Measurements from ENCODE around the gene RAB20. TPM values are rescaled to one million over a fixed set of nuclear protein-coding genes. Genes with fewer than 3 reads are reported as not detected.

Gene RAB20
- polyA plus RNA-seq, 3 donors: 6.6 to 9.2 (median 9.1) TPM

- DNase-seq: no peak
These were observed 4.4 kb downstream of the RAB20 start for GRCh38 chr13:110557082-110557481.

- DNase-seq: no peak
These were observed 5.3 kb downstream of the RAB20 start for GRCh38 chr13:110556224-110556606.

GRCh38 chr13:110555601-110556223 is 5.8 kb downstream of the RAB20 start:
- DNase-seq: no peak

GRCh38 chr13:110554946-110555345 is 6.6 kb downstream of the RAB20 start:
- DNase-seq: no peak

- no peak for DNase-seq
These were observed 7.2 kb downstream of the RAB20 start for GRCh38 chr13:110554227-110554836.

GRCh38 chr13:110553417-110553816 is 8.1 kb downstream of the RAB20 start:
- no peak for DNase-seq

GRCh38 chr13:110552767-110553166 is 8.8 kb downstream of the RAB20 start:
- no peak for DNase-seq

GRCh38 chr13:110551284-110551683 is 10.2 kb downstream of the RAB20 start:
- no peak for DNase-seq

- no peak for DNase-seq
These were observed 11.7 kb downstream of the RAB20 start for GRCh38 chr13:110549795-110550160.

GRCh38 chr13:110548891-110549794 is 12.4 kb downstream of the RAB20 start:
- no peak for DNase-seq

GRCh38 chr13:110546926-110547325 is 14.6 kb downstream of the RAB20 start:
- no peak for DNase-seq

- no peak for DNase-seq
These were observed 15.1 kb downstream of the RAB20 start for GRCh38 chr13:110546378-110546777.

GRCh38 chr13:110542169-110542796 is 19.2 kb downstream of the RAB20 start:
- no peak for DNase-seq

- no peak for DNase-seq
These were observed 20.0 kb downstream of the RAB20 start for GRCh38 chr13:110541526-110541920.

- DNase-seq: no peak
These were observed 20.5 kb downstream of the RAB20 start for GRCh38 chr13:110540871-110541525.

- DNase-seq: no peak
These were observed 21.6 kb downstream of the RAB20 start for GRCh38 chr13:110539894-110540293.

- DNase-seq: no peak
These were observed 22.9 kb downstream of the RAB20 start for GRCh38 chr13:110538632-110539031.

- no peak for DNase-seq
These were observed 25.4 kb downstream of the RAB20 start for GRCh38 chr13:110536006-110536693.

- no peak for DNase-seq
These were observed 26.0 kb downstream of the RAB20 start for GRCh38 chr13:110535526-110535925.

GRCh38 chr13:110533771-110534670 is 27.5 kb downstream of the RAB20 start:
- no peak for DNase-seq

Data from renal pelvis (tissue), 4 donors.